B cell (primary cell): ENCODE measurements around the gene PDIA2. TPM values are rescaled to one million over a fixed set of nuclear protein-coding genes. Genes with fewer than 3 reads are reported as not detected.

Source experiments
- ATAC-seq: fragments of 200-7000 bp; cut with Tn5 transposase; one replicate; pipeline ENCODE4 v1.10.0; 2021; ENCODE audit warnings: low read depth, mild to moderate bottlenecking, moderate number of reproducible peaks, moderate library complexity
- CTCF ChIA-PET: fragments of 350-600 bp; sonication (Branson Sonifier 250); formaldehyde crosslinking; loops from one replicate; lab custom pipeline; 2021; ENCODE audit warnings: antibody characterized with exemption, inconsistent platforms; lab: Charles Lee
- POLR2A ChIA-PET: fragments of 350-600 bp; sonication (Branson Sonifier 250); formaldehyde crosslinking; loops from one replicate; lab custom pipeline; 2021; ENCODE audit warnings: antibody characterized with exemption; lab: Charles Lee
- DNase-seq: peaks from one replicate; pipeline ENCODE4 v3.0.0; 2013
- H2AFZ ChIP-seq: 2 replicates; pipeline ENCODE4 v1.6.1; 2012; ENCODE audit warnings: mild to moderate bottlenecking, low read depth, low read length; ENCODE audit not compliant: insufficient read depth, poor library complexity, severe bottlenecking
- H3K27ac ChIP-seq, 2 donors: 1 replicate in 1 of 2; 2 replicates in 1 of 2; pipeline ENCODE4 v1.5.1; 2012 to 2013; ENCODE audit warnings: low read length in 2 of 2, mild to moderate bottlenecking in 2 of 2, moderate library complexity in 1 of 2
- H3K27me3 ChIP-seq, 4 experiments: fragments of 200-600 bp in 1 of 4; sonication (generic) in 1 of 4; replicated peaks in 1 of 4; 1 replicate in 2 of 4; 2 replicates in 2 of 4; pipeline versions ENCODE4 v1.6.1 to v1.7.0; 2013 to 2016; ENCODE audit warnings: low read length in 3 of 4, mild to moderate bottlenecking in 2 of 4, mixed read lengths in 1 of 4, moderate library complexity in 1 of 4; ENCODE audit not compliant: insufficient read depth in 4 of 4, control insufficient read depth in 3 of 4; ENCODE audit errors: control extremely low read depth in 1 of 4
- H3K36me3 ChIP-seq, 2 experiments: replicated peaks in 1 of 2; 1 replicate in 1 of 2; 2 replicates in 1 of 2; pipeline versions ENCODE4 v1.6.1 to v1.7.1; 2013; ENCODE audit warnings: low read length in 1 of 2; ENCODE audit not compliant: insufficient read depth in 2 of 2, control insufficient read depth in 1 of 2; ENCODE audit errors: control extremely low read depth in 1 of 2, extremely low read depth in 1 of 2
- H3K4me1 ChIP-seq, 2 donors: fragments of 200-600 bp in 1 of 2; sonication (generic) in 1 of 2; 1 replicate in 1 of 2; 2 replicates in 1 of 2; pipeline versions ENCODE4 v1.5.1 to v1.6.1; 2013 to 2017; ENCODE audit warnings: low read length in 2 of 2; ENCODE audit not compliant: control insufficient read depth in 2 of 2, insufficient read depth in 2 of 2
- H3K4me2 ChIP-seq: replicated peaks from 2 replicates; pipeline ENCODE3; 2012; ENCODE audit warnings: mild to moderate bottlenecking, low read depth, low read length; ENCODE audit not compliant: poor library complexity, severe bottlenecking
- H3K4me3 ChIP-seq, 5 experiments: fragments of 200-600 bp in 1 of 5; sonication (generic) in 1 of 5; 1 replicate in 3 of 5; 2 replicates in 2 of 5; pipeline versions ENCODE4 v1.5.1 to v1.7.0; 2011 to 2016; ENCODE audit warnings: low read length in 4 of 5, mild to moderate bottlenecking in 4 of 5, low read depth in 2 of 5, control low read depth in 1 of 5, moderate library complexity in 1 of 5; ENCODE audit not compliant: insufficient read depth in 1 of 5; ENCODE audit errors: control extremely low read depth in 1 of 5, extremely low read depth in 1 of 5
- H3K79me2 ChIP-seq: fragments of 200-600 bp; sonication (generic); one replicate; pipeline ENCODE4 v1.6.0; 2016; ENCODE audit warnings: low read length; ENCODE audit not compliant: control insufficient read depth, insufficient read depth
- H3K9ac ChIP-seq: fragments of 200-600 bp; sonication (generic); 2 replicates; pipeline ENCODE4 v1.6.1; 2017; ENCODE audit warnings: mild to moderate bottlenecking, low read length, moderate library complexity
- H3K9me3 ChIP-seq, 3 donors: one replicate each; pipeline versions ENCODE4 v1.6.1 to v1.7.1; 2013; ENCODE audit warnings: low read length in 2 of 3; ENCODE audit not compliant: control insufficient read depth in 2 of 3, insufficient read depth in 1 of 3; ENCODE audit errors: control extremely low read depth in 1 of 3
- H4K20me1 ChIP-seq: 2 replicates; pipeline ENCODE4 v1.6.0; 2012; ENCODE audit warnings: mild to moderate bottlenecking, low read length; ENCODE audit not compliant: insufficient read depth, control insufficient read depth, poor library complexity, severe bottlenecking
- H3K27ac Mint-ChIP-seq: one replicate; pipeline ENCODE4 v1.8.0; 2021; ENCODE audit warnings: mixed read lengths
- H3K27me3 Mint-ChIP-seq: one replicate; pipeline ENCODE4 v1.8.0; 2021; ENCODE audit warnings: mixed read lengths
- H3K4me1 Mint-ChIP-seq: one replicate; pipeline ENCODE4 v1.8.0; 2021; ENCODE audit warnings: mixed read lengths
- H3K4me3 Mint-ChIP-seq: one replicate; pipeline ENCODE4 v1.8.0; 2021; ENCODE audit warnings: mixed read lengths
- H3K9me3 Mint-ChIP-seq: one replicate; pipeline ENCODE4 v1.8.0; 2022; ENCODE audit warnings: mixed read lengths; ENCODE audit not compliant: insufficient read depth
- EZH2 ChIP-seq: IDR thresholded peaks from 2 replicates; pipeline ENCODE4 v1.6.1; 2012; ENCODE audit warnings: borderline replicate concordance, low read depth, mild to moderate bottlenecking, moderate library complexity, low read length; ENCODE audit not compliant: insufficient read depth, poor library complexity, severe bottlenecking
- WGBS: methylation state at CpG from one replicate; pipeline ENCODE4 v1.1.5; 2013; ENCODE audit warnings: missing lambda C conversion rate; ENCODE audit not compliant: insufficient coverage; 5-methylcytosine and 5-hydroxymethylcytosine counted together
- intact Hi-C: fragments of 100-400 bp; cut with micrococcal nuclease; formaldehyde crosslinking; loops from one replicate; pipeline ENCODE4 v1.10.0; 2022
- polyA plus RNA-seq: library from polyadenylated mRNA; depleted of rRNA; stranded (reverse); fragments of >200 nt; gene quantifications from 2 replicates; pipeline ENCODE4 v1.2.3, GENCODE V29; 2012
- total RNA-seq, 2 donors: library from RNA; stranded (reverse); fragments of 120-200 nt in 1 of 2; gene quantifications; 1 replicate in 1 of 2; 2 replicates in 1 of 2; pipeline versions ENCODE4 v1.2.3 to v1.2.4, GENCODE V29; 2013 to 2022
- TF ChIP-seq, protein P1 (sequence below): fragments of 200-600 bp; IDR thresholded peaks from one replicate; pipeline ENCODE4 v1.8.0; 2022; ENCODE audit warnings: antibody characterized with exemption, mild to moderate bottlenecking

Gene PDIA2
- total and polyA plus RNA-seq, 2 donors (not counting 1 experiment from before 2014, with no cell fraction given) = 0.06 TPM; not detected in 1

DNA sequence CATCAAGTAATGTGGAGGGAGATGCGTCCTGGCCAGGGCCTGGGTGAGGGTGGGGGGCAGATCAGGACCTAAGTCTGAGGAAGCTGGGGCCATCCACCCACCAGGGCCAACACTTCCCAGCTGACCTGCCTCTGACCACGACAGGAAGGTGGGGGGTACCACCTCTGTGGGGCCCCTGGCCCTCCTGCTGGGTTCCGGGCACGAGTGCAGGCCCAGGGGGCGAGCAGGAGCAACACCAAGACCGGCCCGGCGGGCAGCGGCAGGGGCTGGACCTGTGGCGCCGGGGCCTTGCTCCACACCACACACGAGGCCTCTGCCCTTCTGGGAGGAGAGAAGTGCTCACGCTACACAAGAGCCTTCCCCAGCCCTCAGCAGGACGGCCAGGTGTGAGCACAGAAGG lies 13.3 kb downstream of the PDIA2 start:
- no peak for DNase-seq
- no peak overlapping the region for H3K27ac Mint-ChIP-seq
- H3K4me1 ChIP-seq = no peaks in the 10 kb centered on the region
- ChIA-PET CTCF (no interaction called here), POLR2A (no interaction called here)
- H3K27me3 Mint-ChIP-seq = no peaks in the 10 kb centered on the region
- H3K4me3 Mint-ChIP-seq = no peak overlapping the region
- no peak overlapping the region for H3K9ac ChIP-seq
- H3K4me1 Mint-ChIP-seq = no peaks in the 10 kb centered on the region
- H3K27ac ChIP-seq = no peak overlapping the region
- no peaks in the 10 kb centered on the region for H3K9me3 ChIP-seq
- no peaks in the 10 kb centered on the region for H3K9me3 Mint-ChIP-seq
- no peaks in the 10 kb centered on the region for H3K27me3 ChIP-seq
- peaks cover 0 to 37% of the 10 kb centered on the region in 2 experiments for H3K36me3 ChIP-seq
- no peak overlapping the region for H2AFZ ChIP-seq
- H3K4me3 ChIP-seq = no peak overlapping the region
- intact Hi-C loops = no loop called here
- WGBS = 98% methylated on average over 13 of the region's 14 CpGs
- no peak for ATAC-seq
- peaks cover 8% of the 10 kb centered on the region for H4K20me1 ChIP-seq
- H3K4me2 ChIP-seq = no peak overlapping the region
- TF ChIP-seq, protein P1, sequence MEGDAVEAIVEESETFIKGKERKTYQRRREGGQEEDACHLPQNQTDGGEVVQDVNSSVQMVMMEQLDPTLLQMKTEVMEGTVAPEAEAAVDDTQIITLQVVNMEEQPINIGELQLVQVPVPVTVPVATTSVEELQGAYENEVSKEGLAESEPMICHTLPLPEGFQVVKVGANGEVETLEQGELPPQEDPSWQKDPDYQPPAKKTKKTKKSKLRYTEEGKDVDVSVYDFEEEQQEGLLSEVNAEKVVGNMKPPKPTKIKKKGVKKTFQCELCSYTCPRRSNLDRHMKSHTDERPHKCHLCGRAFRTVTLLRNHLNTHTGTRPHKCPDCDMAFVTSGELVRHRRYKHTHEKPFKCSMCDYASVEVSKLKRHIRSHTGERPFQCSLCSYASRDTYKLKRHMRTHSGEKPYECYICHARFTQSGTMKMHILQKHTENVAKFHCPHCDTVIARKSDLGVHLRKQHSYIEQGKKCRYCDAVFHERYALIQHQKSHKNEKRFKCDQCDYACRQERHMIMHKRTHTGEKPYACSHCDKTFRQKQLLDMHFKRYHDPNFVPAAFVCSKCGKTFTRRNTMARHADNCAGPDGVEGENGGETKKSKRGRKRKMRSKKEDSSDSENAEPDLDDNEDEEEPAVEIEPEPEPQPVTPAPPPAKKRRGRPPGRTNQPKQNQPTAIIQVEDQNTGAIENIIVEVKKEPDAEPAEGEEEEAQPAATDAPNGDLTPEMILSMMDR = no peak
- no peak for TF ChIP-seq EZH2
- peaks cover under 1% of the 10 kb centered on the region for H3K79me2 ChIP-seq

DNA sequence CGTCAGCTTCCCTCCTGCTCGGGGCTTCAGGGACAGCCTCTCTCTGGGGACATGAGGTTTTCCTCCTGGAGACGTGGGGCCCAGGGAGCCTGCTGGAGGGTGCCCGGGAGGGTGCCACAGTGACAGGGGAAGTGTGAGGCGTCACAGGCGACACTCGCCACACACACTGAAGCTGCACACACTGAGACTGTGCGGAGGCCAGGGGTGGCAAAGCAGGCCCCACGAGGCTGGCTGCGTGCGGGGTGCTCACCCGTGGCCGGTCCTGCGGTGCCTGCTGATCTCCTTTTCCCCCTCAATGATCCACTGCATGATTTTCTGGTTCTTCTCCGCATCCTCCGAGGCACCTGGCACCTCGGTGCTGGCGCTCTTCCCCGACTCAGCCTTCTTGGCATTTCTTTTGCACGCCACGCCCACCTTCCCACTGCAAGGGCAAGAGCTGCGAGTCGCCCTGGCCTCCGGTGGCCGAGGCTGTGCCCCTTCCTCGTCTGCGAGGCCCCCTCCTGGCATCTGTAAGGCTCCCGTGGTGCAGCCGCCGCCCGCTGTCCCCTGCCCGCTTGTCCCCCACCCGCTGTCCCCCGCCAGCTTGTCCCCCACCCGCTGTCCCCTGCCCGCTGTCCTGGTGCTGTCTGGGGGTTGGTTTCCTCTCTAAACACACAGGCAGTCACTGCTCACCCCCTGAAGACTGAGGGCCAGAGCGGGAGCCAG lies 14.0 kb downstream of the PDIA2 start:
- Histone ChIP-seq H3K9ac (no peak overlapping the region), H3K27ac (no peak overlapping the region), H3K36me3 (peaks cover 0 to 37% of the 10 kb centered on the region in 2 experiments), H3K9me3 (no peaks in the 10 kb centered on the region), H3K79me2 (peaks cover 7% of the 10 kb centered on the region), H3K4me1 (no peaks in the 10 kb centered on the region), H4K20me1 (peaks cover 8% of the 10 kb centered on the region), H3K4me2 (no peak overlapping the region), H3K4me3 (no peak overlapping the region), H2AFZ (no peak overlapping the region), H3K27me3 (no peaks in the 10 kb centered on the region)
- Mint-ChIP-seq H3K4me3 (no peak overlapping the region), H3K27ac (no peak overlapping the region), H3K4me1 (no peaks in the 10 kb centered on the region), H3K9me3 (no peaks in the 10 kb centered on the region), H3K27me3 (no peaks in the 10 kb centered on the region)
- WGBS = 76% methylated on average over 34 of the region's 37 CpGs
- intact Hi-C loops = no loop called here
- no peak for ATAC-seq
- ChIA-PET POLR2A (no interaction called here), CTCF (no interaction called here)
- no peak for DNase-seq
- no peak for TF ChIP-seq EZH2
- TF ChIP-seq, protein P1 = no peak
